HG03175 (cell line): Measurements from ENCODE around the gene STOM.
"Not testable (repeated sequence)": the region's sequence is repeated elsewhere in the genome, so short reads cannot be mapped to it uniquely, and the experiment has no call there.

Source experiments
- ATAC-seq: cut with Tn5 transposase; IDR thresholded peaks from one replicate; pipeline ENCODE4 v1.9.1; 2021; ENCODE audit warnings: mild to moderate bottlenecking, moderate library complexity; ENCODE audit not compliant: unreplicated experiment

Gene STOM

GRCh38 chr9:121369595-121370265 is at the start of gene STOM:
TSS of gene STOM (minus strand) at chr9:121370250. CDS start at chr9:121370187, 63 bp downstream.
- ATAC-seq: peak; percentile 66

- ATAC-seq: no peak
These were observed 41.9 kb upstream of the STOM start for GRCh38 chr9:121411993-121412392.

- ATAC-seq: no peak
These were observed 35.8 kb upstream of the STOM start for GRCh38 chr9:121405899-121406298.

- no peak for ATAC-seq
These were observed 34.9 kb upstream of the STOM start for GRCh38 chr9:121404906-121405305.

GRCh38 chr9:121399883-121400607 is 30.0 kb upstream of the STOM start:
- no peak for ATAC-seq

- no peak for ATAC-seq
These were observed 29.3 kb upstream of the STOM start for GRCh38 chr9:121399126-121399882.

- ATAC-seq: no peak
These were observed 28.3 kb upstream of the STOM start for GRCh38 chr9:121398374-121398773.

GRCh38 chr9:121397277-121397676 is 27.2 kb upstream of the STOM start:
- not testable (repeated sequence) for ATAC-seq

GRCh38 chr9:121395558-121395957 is 25.5 kb upstream of the STOM start:
- ATAC-seq: no peak

GRCh38 chr9:121394292-121394691 is 24.2 kb upstream of the STOM start:
- ATAC-seq: no peak

- no peak for ATAC-seq
These were observed 23.3 kb upstream of the STOM start for GRCh38 chr9:121393318-121393717.

- ATAC-seq: no peak
These were observed 20.3 kb upstream of the STOM start for GRCh38 chr9:121390372-121390771.

- ATAC-seq: no peak
These were observed 18.3 kb upstream of the STOM start for GRCh38 chr9:121388140-121388905.

GRCh38 chr9:121386442-121387175 is 16.6 kb upstream of the STOM start:
- ATAC-seq: no peak

- ATAC-seq: no peak
These were observed 13.7 kb upstream of the STOM start for GRCh38 chr9:121383715-121384114.

- no peak for ATAC-seq
These were observed 10.8 kb upstream of the STOM start for GRCh38 chr9:121380846-121381245.

GRCh38 chr9:121376214-121376830 is 6.3 kb upstream of the STOM start:
- ATAC-seq: no peak

GRCh38 chr9:121373011-121373729 is 3.1 kb upstream of the STOM start:
- ATAC-seq: no peak
